Osteocyte (in vitro differentiated cells): ENCODE results near the gene ZBTB34. TPM values are rescaled to one million over a fixed set of nuclear protein-coding genes. Genes with fewer than 3 reads are reported as not detected.

Source experiments
- DNase-seq: peaks from one replicate; pipeline ENCODE4 v3.0.0; 2021; ENCODE audit warnings: mixed read lengths; ENCODE audit not compliant: unreplicated experiment; ENCODE audit errors: extremely low spot score
- H3K27ac Mint-ChIP-seq: one replicate; pipeline ENCODE4 v1.8.0; 2021; ENCODE audit warnings: mild to moderate bottlenecking, mixed read lengths; ENCODE audit not compliant: unreplicated experiment
- H3K27me3 Mint-ChIP-seq: one replicate; pipeline ENCODE4 v1.8.0; 2021; ENCODE audit warnings: mixed read lengths; ENCODE audit not compliant: unreplicated experiment
- H3K36me3 Mint-ChIP-seq: one replicate; pipeline ENCODE4 v1.8.0; 2021; ENCODE audit warnings: mixed read lengths; ENCODE audit not compliant: unreplicated experiment
- H3K4me1 Mint-ChIP-seq: one replicate; pipeline ENCODE4 v1.8.0; 2021; ENCODE audit warnings: mixed read lengths; ENCODE audit not compliant: unreplicated experiment
- H3K4me3 Mint-ChIP-seq: one replicate; pipeline ENCODE4 v1.8.0; 2021; ENCODE audit warnings: mild to moderate bottlenecking, moderate library complexity, mixed read lengths; ENCODE audit not compliant: unreplicated experiment
- H3K9me3 Mint-ChIP-seq: one replicate; pipeline ENCODE4 v1.8.0; 2021; ENCODE audit warnings: mixed read lengths; ENCODE audit not compliant: unreplicated experiment
- total RNA-seq: library from RNA; stranded (reverse); gene quantifications from 2 replicates; pipeline ENCODE4 v1.2.1, GENCODE V29; 2021
- TF ChIP-seq, protein P1 (sequence below): fragments of 200-600 bp; sonication (generic); IDR thresholded peaks from 2 replicates; pipeline ENCODE4 v1.5.0; 2021; ENCODE audit warnings: antibody characterized with exemption, mild to moderate bottlenecking, moderate library complexity

Gene ZBTB34
- total RNA-seq, 1 donor from 2014 or later, result 13.9 TPM

DNA sequence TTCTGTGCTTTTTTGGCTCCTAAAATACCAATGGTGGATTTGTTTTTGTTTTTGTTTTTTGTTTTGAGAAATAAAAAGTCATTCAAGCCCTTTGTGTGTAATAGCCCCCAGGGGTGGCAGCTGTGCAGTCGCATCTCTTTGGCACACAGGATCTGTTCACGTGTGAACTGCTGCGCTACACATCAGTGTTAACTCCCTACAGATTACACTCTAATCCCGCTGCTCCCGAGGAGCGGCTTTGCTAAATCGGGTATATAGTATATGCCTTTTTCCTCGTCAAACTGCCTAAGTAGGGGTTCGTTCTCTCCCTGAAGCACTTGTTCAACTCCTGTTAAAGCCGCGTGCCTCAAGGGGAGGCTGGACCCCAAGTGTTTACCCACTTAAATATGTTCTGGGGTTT, 22.3 kb downstream of the ZBTB34 start:
- Mint-ChIP-seq H3K9me3 (no peaks in the 10 kb centered on the region), H3K4me3 (no peak overlapping the region), H3K27ac (no peak overlapping the region), H3K27me3 (no peaks in the 10 kb centered on the region), H3K4me1 (no peaks in the 10 kb centered on the region), H3K36me3 (peaks cover 26% of the 10 kb centered on the region)
- TF ChIP-seq, protein P1, sequence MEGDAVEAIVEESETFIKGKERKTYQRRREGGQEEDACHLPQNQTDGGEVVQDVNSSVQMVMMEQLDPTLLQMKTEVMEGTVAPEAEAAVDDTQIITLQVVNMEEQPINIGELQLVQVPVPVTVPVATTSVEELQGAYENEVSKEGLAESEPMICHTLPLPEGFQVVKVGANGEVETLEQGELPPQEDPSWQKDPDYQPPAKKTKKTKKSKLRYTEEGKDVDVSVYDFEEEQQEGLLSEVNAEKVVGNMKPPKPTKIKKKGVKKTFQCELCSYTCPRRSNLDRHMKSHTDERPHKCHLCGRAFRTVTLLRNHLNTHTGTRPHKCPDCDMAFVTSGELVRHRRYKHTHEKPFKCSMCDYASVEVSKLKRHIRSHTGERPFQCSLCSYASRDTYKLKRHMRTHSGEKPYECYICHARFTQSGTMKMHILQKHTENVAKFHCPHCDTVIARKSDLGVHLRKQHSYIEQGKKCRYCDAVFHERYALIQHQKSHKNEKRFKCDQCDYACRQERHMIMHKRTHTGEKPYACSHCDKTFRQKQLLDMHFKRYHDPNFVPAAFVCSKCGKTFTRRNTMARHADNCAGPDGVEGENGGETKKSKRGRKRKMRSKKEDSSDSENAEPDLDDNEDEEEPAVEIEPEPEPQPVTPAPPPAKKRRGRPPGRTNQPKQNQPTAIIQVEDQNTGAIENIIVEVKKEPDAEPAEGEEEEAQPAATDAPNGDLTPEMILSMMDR, result no peak
- DNase-seq, result no peak

DNA sequence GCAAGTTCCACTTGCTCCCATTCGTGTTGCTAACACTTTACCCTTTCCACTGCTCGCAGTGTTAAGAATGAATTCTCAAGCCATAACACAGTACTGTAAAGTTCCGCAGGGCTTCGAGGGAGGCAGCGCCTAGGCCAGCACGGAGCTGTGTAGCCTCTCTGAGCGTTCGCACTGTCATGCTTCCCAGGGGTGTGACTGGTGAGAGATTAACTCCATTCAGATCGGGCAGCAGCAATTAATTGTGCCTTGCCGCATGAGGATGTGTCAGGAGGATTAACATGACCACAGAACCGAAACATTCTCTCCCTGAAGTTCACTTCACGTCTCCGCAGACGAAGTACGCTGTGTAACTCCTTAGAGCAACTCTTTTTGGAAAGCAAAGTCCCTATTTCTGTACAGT, 23.2 kb downstream of the ZBTB34 start:
- DNase-seq, result no peak
- TF ChIP-seq, protein P1, result no peak
- Mint-ChIP-seq H3K4me1 (no peaks in the 10 kb centered on the region), H3K27ac (no peak overlapping the region), H3K27me3 (no peaks in the 10 kb centered on the region), H3K36me3 (peaks cover 26% of the 10 kb centered on the region), H3K9me3 (no peaks in the 10 kb centered on the region), H3K4me3 (no peak overlapping the region)

DNA sequence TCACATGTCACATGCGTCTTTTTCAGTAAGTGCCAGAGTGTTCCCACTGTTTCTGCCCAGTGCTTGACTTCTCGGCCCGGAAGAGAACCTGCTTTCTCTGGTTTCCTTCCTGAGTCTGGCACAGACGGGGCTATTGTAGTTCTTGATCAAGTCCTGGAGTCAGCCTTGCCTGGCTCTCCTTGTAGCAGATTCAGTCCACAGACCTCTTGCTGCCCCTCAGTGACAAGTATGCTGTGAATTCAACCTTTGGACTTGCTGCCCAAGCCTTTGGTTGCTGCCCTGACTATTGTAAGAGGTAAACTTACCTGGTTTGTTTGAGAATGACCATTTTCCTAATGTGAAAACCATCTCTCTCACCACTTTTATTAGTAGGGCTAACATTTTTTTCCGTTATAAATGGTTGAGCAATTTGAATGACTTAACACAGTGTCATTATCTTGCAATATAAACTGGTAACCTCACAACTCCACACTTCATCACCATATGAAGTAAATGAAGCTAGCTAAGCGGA, 24.7 kb downstream of the ZBTB34 start:
- Mint-ChIP-seq H3K4me1 (no peaks in the 10 kb centered on the region), H3K36me3 (peaks cover 13% of the 10 kb centered on the region), H3K27ac (no peak overlapping the region), H3K27me3 (no peaks in the 10 kb centered on the region), H3K9me3 (no peaks in the 10 kb centered on the region), H3K4me3 (no peak overlapping the region)
- no peak for DNase-seq
- TF ChIP-seq, protein P1, result no peak

DNA sequence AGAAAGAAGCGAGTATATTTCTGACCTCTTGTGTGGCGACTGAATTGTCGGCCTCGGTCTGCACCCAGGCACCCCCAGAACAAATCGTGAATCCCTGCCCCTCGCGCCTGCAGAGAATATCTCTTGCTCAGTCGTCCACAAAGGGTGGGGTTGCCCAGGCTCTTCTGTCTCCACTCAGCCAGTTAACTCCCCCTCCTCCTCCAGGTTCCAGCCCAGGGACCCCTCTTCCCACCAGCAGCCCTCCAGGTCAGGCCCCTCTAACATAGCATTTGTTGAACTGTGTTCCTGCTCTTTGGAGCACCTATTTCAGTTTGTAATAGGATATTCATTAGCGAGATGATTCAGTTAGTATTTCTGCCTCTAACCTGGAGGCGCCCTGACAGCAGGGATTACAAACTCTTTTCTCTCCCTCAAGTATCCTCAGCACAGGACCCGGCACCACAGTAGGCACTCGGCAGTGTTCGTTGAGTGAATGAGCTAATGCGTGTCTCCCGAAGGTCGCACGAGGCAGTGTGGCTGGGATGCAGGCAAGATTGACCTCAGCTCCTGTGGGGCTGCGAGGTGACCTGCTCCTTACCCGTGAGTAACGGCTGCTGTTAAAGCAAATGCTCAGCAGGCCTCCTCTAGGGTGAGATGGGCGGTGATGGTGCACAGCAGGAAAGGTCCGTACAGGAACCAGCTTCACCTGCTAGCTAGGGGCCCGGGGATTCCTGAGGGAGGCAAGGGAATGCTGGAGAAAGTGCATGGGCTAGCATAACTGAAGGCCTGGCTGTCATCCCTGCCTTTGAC, 25.8 kb downstream of the ZBTB34 start:
- H3K9me3 Mint-ChIP-seq, result no peaks in the 10 kb centered on the region
- TF ChIP-seq, protein P1, result no peak
- H3K36me3 Mint-ChIP-seq, result peaks cover 7% of the 10 kb centered on the region
- H3K27me3 Mint-ChIP-seq, result no peaks in the 10 kb centered on the region
- H3K4me1 Mint-ChIP-seq, result no peaks in the 10 kb centered on the region
- no peak overlapping the region for H3K4me3 Mint-ChIP-seq
- H3K27ac Mint-ChIP-seq, result no peak overlapping the region
- no peak for DNase-seq

DNA sequence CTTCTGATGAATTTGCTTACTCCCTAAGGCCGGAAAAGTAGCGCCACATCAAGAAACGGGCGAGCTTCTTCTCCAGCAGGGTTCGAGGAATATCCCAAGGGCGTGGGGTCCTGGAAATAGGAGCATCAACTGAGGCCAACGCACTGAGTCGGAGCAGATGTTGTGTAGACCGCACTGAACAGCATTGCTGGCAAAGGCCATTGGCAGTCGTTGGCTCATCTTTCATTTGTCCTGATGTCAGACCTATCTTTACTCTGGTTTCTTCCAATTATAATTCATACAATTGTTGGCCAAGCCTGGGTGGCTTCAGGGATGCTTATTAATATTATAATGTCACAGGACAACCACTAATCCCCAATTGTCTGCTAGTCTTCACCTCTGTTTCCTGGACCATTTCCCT, 26.5 kb downstream of the ZBTB34 start:
- Mint-ChIP-seq H3K4me1 (no peaks in the 10 kb centered on the region), H3K27me3 (no peaks in the 10 kb centered on the region), H3K4me3 (no peak overlapping the region), H3K36me3 (peaks cover 5% of the 10 kb centered on the region), H3K27ac (no peak overlapping the region), H3K9me3 (no peaks in the 10 kb centered on the region)
- TF ChIP-seq, protein P1, result no peak
- no peak for DNase-seq
